HEK293 (cell line): ENCODE results near the gene CCDC85C.

Source experiments
- CTCF ChIA-PET: fragments of 350-600 bp; formaldehyde crosslinking; extraction: SDS; loops from one replicate; lab custom pipeline; 2021; ENCODE audit warnings: antibody characterized with exemption; lab: Yijun Ruan, JAX
- POLR2A ChIA-PET: fragments of 300-600 bp; formaldehyde crosslinking; extraction: SDS; loops from one replicate; lab custom pipeline; 2020; ENCODE audit warnings: antibody characterized with exemption, inconsistent platforms; lab: Yijun Ruan, JAX
- H3K27ac ChIP-seq: fragments of 200-500 bp; sonication (Bioruptor generic); 2 replicates; pipeline ENCODE4 v1.5.1; 2014; ENCODE audit warnings: low read depth, low read length, control low read depth, inconsistent platforms; ENCODE audit errors: extremely low read depth
- H3K36me3 ChIP-seq, 2 experiments: fragments of 200-500 bp in 1 of 2; sonication (Bioruptor generic) in 1 of 2; 1 replicate in 1 of 2; 2 replicates in 1 of 2; pipeline ENCODE4 v1.5.1; 2014 to 2017; ENCODE audit warnings: inconsistent platforms in 2 of 2, low read length in 2 of 2; ENCODE audit not compliant: control insufficient read depth in 2 of 2, insufficient read depth in 1 of 2
- H3K4me1 ChIP-seq: fragments of 200-500 bp; sonication (Bioruptor generic); 2 replicates; pipeline ENCODE4 v1.5.1; 2014; ENCODE audit warnings: mild to moderate bottlenecking, low read length, inconsistent platforms; ENCODE audit not compliant: control insufficient read depth, insufficient read depth
- H3K4me3 ChIP-seq: 2 replicates; pipeline ENCODE4 v1.5.1; 2011; ENCODE audit warnings: low read depth, mild to moderate bottlenecking, control low read depth, low read length, moderate library complexity
- H3K9me3 ChIP-seq: fragments of 200-500 bp; sonication (Bioruptor generic); 2 replicates; pipeline ENCODE4 v1.5.1; 2014; ENCODE audit warnings: low read depth, low read length, inconsistent platforms; ENCODE audit not compliant: control insufficient read depth, insufficient read depth
- BCL11A ChIP-seq: fragments of 450-650 bp; formaldehyde crosslinking; IDR thresholded peaks from 2 replicates; pipeline ENCODE4 v1.5.1; 2016; ENCODE audit warnings: low read depth, missing biosample characterization, missing genetic modification characterization
- GLIS1 ChIP-seq: fragments of 450-650 bp; formaldehyde crosslinking; IDR thresholded peaks from 2 replicates; pipeline ENCODE4 v1.5.1; 2016; ENCODE audit warnings: missing biosample characterization, missing genetic modification characterization
- HOXD13 ChIP-seq: sonication (generic); formaldehyde crosslinking; IDR thresholded peaks from 2 replicates; pipeline ENCODE4 v1.8.0; 2022; ENCODE audit warnings: missing genetic modification reagents, borderline replicate concordance
- MYNN ChIP-seq: fragments of 450-650 bp; formaldehyde crosslinking; IDR thresholded peaks from 2 replicates; pipeline ENCODE4 v1.5.1; 2016; ENCODE audit warnings: missing biosample characterization, missing genetic modification characterization, borderline replicate concordance
- ZIC2 ChIP-seq: fragments of 450-650 bp; formaldehyde crosslinking; IDR thresholded peaks from 2 replicates; pipeline ENCODE4 v1.5.1; 2016; ENCODE audit warnings: missing biosample characterization, missing genetic modification characterization
- ZNF311 ChIP-seq: fragments of 450-650 bp; formaldehyde crosslinking; IDR thresholded peaks from 2 replicates; pipeline ENCODE4 v1.5.1; 2017; ENCODE audit warnings: missing biosample characterization, missing genetic modification characterization, borderline replicate concordance
- ZNF324 ChIP-seq: fragments of 450-650 bp; formaldehyde crosslinking; IDR thresholded peaks from 2 replicates; pipeline ENCODE4 v1.5.1; 2016; ENCODE audit warnings: missing biosample characterization, missing genetic modification characterization
- ZNF391 ChIP-seq: fragments of 450-650 bp; formaldehyde crosslinking; IDR thresholded peaks from 2 replicates; pipeline ENCODE4 v1.5.1; 2016; ENCODE audit warnings: low read depth, missing biosample characterization, missing genetic modification characterization, borderline replicate concordance
- ZNF48 ChIP-seq: fragments of 450-650 bp; formaldehyde crosslinking; IDR thresholded peaks from 2 replicates; pipeline ENCODE4 v1.5.1; 2016; ENCODE audit warnings: missing biosample characterization, missing genetic modification characterization
- ZNF549 ChIP-seq: fragments of 450-650 bp; IDR thresholded peaks from 2 replicates; pipeline ENCODE4 v1.5.1; 2018; ENCODE audit warnings: missing biosample characterization, missing genetic modification characterization, mild to moderate bottlenecking, inconsistent platforms, moderate library complexity
- ZNF560 ChIP-seq: fragments of 450-650 bp; formaldehyde crosslinking; IDR thresholded peaks from 2 replicates; pipeline ENCODE4 v1.5.1; 2017; ENCODE audit warnings: missing biosample characterization, missing genetic modification characterization, borderline replicate concordance
- ZNF585B ChIP-seq: fragments of 450-650 bp; formaldehyde crosslinking; IDR thresholded peaks from 2 replicates; pipeline ENCODE4 v1.5.1; 2016; ENCODE audit warnings: missing biosample characterization, missing genetic modification characterization
- ZNF629 ChIP-seq: fragments of 450-650 bp; formaldehyde crosslinking; IDR thresholded peaks from 2 replicates; pipeline ENCODE4 v1.5.1; 2017; ENCODE audit warnings: missing biosample characterization, missing genetic modification characterization
- ZNF654 ChIP-seq: fragments of 450-650 bp; formaldehyde crosslinking; IDR thresholded peaks from 2 replicates; pipeline ENCODE4 v1.5.1; 2016; ENCODE audit warnings: low read depth, missing biosample characterization, missing genetic modification characterization
- ZNF707 ChIP-seq: fragments of 450-650 bp; formaldehyde crosslinking; IDR thresholded peaks from 2 replicates; pipeline ENCODE4 v1.5.1; 2016; ENCODE audit warnings: missing biosample characterization, missing genetic modification characterization
- ZNF747 ChIP-seq: fragments of 450-650 bp; formaldehyde crosslinking; IDR thresholded peaks from 2 replicates; pipeline ENCODE4 v1.5.1; 2016; ENCODE audit warnings: missing biosample characterization, missing genetic modification characterization
- TF ChIP-seq, protein P1 (sequence below): fragments of 450-650 bp; formaldehyde crosslinking; IDR thresholded peaks from 2 replicates; pipeline ENCODE4 v1.5.1; 2016; ENCODE audit warnings: missing biosample characterization, missing genetic modification characterization
- TF ChIP-seq, protein P2 (sequence below): fragments of 450-650 bp; formaldehyde crosslinking; IDR thresholded peaks from 2 replicates; pipeline ENCODE4 v1.5.1; 2016; ENCODE audit warnings: missing biosample characterization, missing genetic modification characterization
- TF ChIP-seq, protein P3 (sequence below): fragments of 450-650 bp; formaldehyde crosslinking; IDR thresholded peaks from 2 replicates; pipeline ENCODE4 v1.5.1; 2017; ENCODE audit warnings: missing biosample characterization, missing genetic modification characterization
- TF ChIP-seq, protein P4 (sequence below): fragments of 450-650 bp; formaldehyde crosslinking; IDR thresholded peaks from 2 replicates; pipeline ENCODE4 v1.5.1; 2016; ENCODE audit warnings: missing biosample characterization, missing genetic modification characterization, low read depth
- TF ChIP-seq, protein P5 (sequence below): fragments of 450-650 bp; formaldehyde crosslinking; IDR thresholded peaks from 2 replicates; pipeline ENCODE4 v1.5.1; 2016; ENCODE audit warnings: missing biosample characterization, missing genetic modification characterization
- TF ChIP-seq, protein P6 (sequence below): fragments of 450-650 bp; formaldehyde crosslinking; IDR thresholded peaks from 2 replicates; pipeline ENCODE4 v1.5.1; 2016; ENCODE audit warnings: missing biosample characterization, missing genetic modification characterization
- TF ChIP-seq, protein P7 (sequence below): fragments of 450-650 bp; formaldehyde crosslinking; IDR thresholded peaks from 2 replicates; pipeline ENCODE4 v1.5.1; 2016; ENCODE audit warnings: missing biosample characterization, missing genetic modification characterization

The CCDC85C gene

DNA sequence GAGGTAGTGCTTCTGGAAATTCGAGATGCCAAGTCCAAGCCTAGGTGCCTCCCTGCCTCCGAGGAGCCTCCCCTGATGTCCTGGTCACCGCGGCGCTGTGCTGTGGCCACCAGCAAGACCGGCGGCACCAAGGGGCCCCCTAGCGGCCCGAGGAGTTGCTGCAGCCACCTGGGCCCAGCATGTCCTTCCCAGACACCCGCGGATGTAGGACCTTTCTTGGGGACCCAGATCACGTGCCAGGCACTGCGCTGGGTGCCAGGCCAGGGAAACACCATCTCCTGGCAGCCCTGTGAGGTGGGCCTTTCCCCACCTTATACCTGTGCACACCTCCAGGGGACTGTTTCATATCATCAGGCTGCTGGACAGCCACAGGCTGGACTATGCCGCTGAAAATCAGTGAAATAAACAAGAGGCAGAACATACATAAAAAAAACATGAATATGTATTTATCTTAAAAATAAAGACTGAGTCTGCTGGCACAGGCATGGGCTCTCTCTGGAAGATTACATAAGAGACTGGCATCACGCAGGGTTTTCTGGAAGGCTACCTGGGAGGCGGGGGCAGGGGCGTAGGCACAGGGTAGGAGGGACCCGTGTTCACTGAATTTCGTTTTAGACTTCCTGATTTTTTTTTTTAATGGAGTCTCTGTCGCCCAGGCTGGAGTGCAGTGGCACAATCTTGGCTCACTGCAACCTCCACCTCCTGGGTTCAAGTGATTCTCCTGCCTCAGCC, 25.0 kb upstream of the CCDC85C start:
- CTCF ChIA-PET = interaction anchor here (0.6 to 2.0 kb wide), 23 partner anchors 9 to 749 kb away, joined by 3 to 14 read pairs (median 4); no protein-coding TSS in a partner anchor
- H3K9me3 ChIP-seq = no peaks in the 10 kb centered on the region
- no peak overlapping the region for H3K4me3 ChIP-seq
- POLR2A ChIA-PET = no interaction called here
- H3K36me3 ChIP-seq = no peaks in the 10 kb centered on the region
- no peaks in the 10 kb centered on the region for H3K4me1 ChIP-seq
- no peak overlapping the region for H3K27ac ChIP-seq
- TF ChIP-seq ZNF391 (tag by site-specific recombination) = 0 out of 2 replicates have a peak, but pooled peaks have one; percentile 34
- no peak for TF ChIP-seq MYNN (tag by site-specific recombination)
- TF ChIP-seq HOXD13 (CRISPR knock-in tag) = no peak
- TF ChIP-seq, protein P1, sequence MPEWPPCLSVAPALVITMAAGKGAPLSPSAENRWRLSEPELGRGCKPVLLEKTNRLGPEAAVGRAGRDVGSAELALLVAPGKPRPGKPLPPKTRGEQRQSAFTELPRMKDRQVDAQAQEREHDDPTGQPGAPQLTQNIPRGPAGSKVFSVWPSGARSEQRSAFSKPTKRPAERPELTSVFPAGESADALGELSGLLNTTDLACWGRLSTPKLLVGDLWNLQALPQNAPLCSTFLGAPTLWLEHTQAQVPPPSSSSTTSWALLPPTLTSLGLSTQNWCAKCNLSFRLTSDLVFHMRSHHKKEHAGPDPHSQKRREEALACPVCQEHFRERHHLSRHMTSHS (tag by site-specific recombination) = no peak
- TF ChIP-seq, protein P2, sequence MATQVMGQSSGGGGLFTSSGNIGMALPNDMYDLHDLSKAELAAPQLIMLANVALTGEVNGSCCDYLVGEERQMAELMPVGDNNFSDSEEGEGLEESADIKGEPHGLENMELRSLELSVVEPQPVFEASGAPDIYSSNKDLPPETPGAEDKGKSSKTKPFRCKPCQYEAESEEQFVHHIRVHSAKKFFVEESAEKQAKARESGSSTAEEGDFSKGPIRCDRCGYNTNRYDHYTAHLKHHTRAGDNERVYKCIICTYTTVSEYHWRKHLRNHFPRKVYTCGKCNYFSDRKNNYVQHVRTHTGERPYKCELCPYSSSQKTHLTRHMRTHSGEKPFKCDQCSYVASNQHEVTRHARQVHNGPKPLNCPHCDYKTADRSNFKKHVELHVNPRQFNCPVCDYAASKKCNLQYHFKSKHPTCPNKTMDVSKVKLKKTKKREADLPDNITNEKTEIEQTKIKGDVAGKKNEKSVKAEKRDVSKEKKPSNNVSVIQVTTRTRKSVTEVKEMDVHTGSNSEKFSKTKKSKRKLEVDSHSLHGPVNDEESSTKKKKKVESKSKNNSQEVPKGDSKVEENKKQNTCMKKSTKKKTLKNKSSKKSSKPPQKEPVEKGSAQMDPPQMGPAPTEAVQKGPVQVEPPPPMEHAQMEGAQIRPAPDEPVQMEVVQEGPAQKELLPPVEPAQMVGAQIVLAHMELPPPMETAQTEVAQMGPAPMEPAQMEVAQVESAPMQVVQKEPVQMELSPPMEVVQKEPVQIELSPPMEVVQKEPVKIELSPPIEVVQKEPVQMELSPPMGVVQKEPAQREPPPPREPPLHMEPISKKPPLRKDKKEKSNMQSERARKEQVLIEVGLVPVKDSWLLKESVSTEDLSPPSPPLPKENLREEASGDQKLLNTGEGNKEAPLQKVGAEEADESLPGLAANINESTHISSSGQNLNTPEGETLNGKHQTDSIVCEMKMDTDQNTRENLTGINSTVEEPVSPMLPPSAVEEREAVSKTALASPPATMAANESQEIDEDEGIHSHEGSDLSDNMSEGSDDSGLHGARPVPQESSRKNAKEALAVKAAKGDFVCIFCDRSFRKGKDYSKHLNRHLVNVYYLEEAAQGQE (tag by site-specific recombination) = peak; percentile 51
- TF ChIP-seq BCL11A (tag by site-specific recombination) = 0 out of 2 replicates have a peak, but pooled peaks have one; percentile 35
- no peak for TF ChIP-seq ZNF747 (tag by site-specific recombination)
- TF ChIP-seq, protein P3, sequence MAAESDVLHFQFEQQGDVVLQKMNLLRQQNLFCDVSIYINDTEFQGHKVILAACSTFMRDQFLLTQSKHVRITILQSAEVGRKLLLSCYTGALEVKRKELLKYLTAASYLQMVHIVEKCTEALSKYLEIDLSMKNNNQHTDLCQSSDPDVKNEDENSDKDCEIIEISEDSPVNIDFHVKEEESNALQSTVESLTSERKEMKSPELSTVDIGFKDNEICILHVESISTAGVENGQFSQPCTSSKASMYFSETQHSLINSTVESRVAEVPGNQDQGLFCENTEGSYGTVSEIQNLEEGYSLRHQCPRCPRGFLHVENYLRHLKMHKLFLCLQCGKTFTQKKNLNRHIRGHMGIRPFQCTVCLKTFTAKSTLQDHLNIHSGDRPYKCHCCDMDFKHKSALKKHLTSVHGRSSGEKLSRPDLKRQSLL (tag by site-specific recombination) = no peak
- TF ChIP-seq, protein P4, sequence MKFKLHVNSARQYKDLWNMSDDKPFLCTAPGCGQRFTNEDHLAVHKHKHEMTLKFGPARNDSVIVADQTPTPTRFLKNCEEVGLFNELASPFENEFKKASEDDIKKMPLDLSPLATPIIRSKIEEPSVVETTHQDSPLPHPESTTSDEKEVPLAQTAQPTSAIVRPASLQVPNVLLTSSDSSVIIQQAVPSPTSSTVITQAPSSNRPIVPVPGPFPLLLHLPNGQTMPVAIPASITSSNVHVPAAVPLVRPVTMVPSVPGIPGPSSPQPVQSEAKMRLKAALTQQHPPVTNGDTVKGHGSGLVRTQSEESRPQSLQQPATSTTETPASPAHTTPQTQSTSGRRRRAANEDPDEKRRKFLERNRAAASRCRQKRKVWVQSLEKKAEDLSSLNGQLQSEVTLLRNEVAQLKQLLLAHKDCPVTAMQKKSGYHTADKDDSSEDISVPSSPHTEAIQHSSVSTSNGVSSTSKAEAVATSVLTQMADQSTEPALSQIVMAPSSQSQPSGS (tag by site-specific recombination) = no peak
- TF ChIP-seq ZNF654 = peak; percentile 73
- TF ChIP-seq ZNF560 (tag by site-specific recombination) = no peak
- TF ChIP-seq ZNF629 (tag by site-specific recombination) = no peak
- TF ChIP-seq ZNF48 (tag by site-specific recombination) = no peak
- TF ChIP-seq ZNF707 (tag by site-specific recombination) = no peak
- TF ChIP-seq, protein P5, sequence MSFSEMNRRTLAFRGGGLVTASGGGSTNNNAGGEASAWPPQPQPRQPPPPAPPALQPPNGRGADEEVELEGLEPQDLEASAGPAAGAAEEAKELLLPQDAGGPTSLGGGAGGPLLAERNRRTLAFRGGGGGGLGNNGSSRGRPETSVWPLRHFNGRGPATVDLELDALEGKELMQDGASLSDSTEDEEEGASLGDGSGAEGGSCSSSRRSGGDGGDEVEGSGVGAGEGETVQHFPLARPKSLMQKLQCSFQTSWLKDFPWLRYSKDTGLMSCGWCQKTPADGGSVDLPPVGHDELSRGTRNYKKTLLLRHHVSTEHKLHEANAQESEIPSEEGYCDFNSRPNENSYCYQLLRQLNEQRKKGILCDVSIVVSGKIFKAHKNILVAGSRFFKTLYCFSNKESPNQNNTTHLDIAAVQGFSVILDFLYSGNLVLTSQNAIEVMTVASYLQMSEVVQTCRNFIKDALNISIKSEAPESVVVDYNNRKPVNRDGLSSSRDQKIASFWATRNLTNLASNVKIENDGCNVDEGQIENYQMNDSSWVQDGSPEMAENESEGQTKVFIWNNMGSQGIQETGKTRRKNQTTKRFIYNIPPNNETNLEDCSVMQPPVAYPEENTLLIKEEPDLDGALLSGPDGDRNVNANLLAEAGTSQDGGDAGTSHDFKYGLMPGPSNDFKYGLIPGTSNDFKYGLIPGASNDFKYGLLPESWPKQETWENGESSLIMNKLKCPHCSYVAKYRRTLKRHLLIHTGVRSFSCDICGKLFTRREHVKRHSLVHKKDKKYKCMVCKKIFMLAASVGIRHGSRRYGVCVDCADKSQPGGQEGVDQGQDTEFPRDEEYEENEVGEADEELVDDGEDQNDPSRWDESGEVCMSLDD = no peak
- no peak for TF ChIP-seq ZNF311 (tag by site-specific recombination)
- TF ChIP-seq ZIC2 (tag by site-specific recombination) = peak; percentile 42
- TF ChIP-seq, protein P6, sequence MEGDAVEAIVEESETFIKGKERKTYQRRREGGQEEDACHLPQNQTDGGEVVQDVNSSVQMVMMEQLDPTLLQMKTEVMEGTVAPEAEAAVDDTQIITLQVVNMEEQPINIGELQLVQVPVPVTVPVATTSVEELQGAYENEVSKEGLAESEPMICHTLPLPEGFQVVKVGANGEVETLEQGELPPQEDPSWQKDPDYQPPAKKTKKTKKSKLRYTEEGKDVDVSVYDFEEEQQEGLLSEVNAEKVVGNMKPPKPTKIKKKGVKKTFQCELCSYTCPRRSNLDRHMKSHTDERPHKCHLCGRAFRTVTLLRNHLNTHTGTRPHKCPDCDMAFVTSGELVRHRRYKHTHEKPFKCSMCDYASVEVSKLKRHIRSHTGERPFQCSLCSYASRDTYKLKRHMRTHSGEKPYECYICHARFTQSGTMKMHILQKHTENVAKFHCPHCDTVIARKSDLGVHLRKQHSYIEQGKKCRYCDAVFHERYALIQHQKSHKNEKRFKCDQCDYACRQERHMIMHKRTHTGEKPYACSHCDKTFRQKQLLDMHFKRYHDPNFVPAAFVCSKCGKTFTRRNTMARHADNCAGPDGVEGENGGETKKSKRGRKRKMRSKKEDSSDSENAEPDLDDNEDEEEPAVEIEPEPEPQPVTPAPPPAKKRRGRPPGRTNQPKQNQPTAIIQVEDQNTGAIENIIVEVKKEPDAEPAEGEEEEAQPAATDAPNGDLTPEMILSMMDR (tag by site-specific recombination) = peak; percentile 98
- TF ChIP-seq, protein P7, sequence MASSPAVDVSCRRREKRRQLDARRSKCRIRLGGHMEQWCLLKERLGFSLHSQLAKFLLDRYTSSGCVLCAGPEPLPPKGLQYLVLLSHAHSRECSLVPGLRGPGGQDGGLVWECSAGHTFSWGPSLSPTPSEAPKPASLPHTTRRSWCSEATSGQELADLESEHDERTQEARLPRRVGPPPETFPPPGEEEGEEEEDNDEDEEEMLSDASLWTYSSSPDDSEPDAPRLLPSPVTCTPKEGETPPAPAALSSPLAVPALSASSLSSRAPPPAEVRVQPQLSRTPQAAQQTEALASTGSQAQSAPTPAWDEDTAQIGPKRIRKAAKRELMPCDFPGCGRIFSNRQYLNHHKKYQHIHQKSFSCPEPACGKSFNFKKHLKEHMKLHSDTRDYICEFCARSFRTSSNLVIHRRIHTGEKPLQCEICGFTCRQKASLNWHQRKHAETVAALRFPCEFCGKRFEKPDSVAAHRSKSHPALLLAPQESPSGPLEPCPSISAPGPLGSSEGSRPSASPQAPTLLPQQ (tag by site-specific recombination) = peak; percentile 61
- no peak for TF ChIP-seq ZNF585B
- no peak for TF ChIP-seq ZNF549 (tag by site-specific recombination)
- TF ChIP-seq GLIS1 (tag by site-specific recombination) = peak; percentile 69
- 0 out of 2 replicates have a peak, but pooled peaks have one; percentile 29 for TF ChIP-seq ZNF324 (tag by site-specific recombination)
